ENCODE data around the gene PWWP2A.
A peak's percentile ranks its signal among the peaks of the same experiment; 100 is the strongest.
"Not testable (repeated sequence)": the region's sequence is repeated elsewhere in the genome, so short reads cannot be mapped to it uniquely, and the experiment has no call there.

PWWP2A gene

DNA sequence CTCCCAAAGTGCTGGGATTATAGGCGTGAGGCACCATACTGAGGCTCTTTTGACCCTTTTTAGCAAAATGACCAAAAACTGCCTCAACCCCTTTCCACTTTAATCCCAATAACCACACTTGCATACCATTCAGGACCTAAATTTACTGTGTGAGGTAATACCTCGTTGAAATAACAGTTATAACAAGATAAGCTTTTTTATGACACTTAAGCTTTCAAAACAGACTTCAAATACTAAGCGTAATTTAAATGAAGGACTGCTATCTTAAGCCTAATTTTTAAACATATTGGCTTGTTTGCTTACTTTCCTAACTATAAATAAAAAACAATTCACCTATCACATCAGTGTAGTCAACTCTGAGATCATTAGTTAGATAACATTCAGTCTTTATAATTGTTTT, 37.8 kb downstream of the PWWP2A start:
- DNase-seq: no peak

- no peak for DNase-seq
Observed at GRCh38 chr5:160079753-160080152, 39.5 kb downstream of the PWWP2A start.

DNA sequence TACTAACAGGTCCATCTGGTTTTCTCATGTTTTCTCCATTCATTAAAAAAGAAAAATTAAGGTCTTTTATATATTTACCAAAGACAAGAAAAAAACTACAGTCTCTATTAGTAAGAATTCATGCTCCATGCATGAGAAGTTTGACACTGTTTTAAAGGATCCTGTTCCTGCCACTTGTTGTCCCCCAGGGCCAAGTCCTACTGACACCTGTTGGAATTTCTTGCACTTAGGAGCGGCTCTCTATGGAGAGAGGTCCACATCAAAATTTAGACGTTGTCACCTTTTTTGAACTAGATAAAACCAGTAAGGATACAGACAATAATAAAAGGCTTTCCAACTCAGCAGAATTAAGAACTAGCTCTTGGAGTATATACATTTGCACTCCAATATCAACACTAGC, 42.3 kb downstream of the PWWP2A start:
- no peak for DNase-seq

- DNase-seq: no peak
Observed at GRCh38 chr5:160075073-160075472, 44.2 kb downstream of the PWWP2A start.

DNA sequence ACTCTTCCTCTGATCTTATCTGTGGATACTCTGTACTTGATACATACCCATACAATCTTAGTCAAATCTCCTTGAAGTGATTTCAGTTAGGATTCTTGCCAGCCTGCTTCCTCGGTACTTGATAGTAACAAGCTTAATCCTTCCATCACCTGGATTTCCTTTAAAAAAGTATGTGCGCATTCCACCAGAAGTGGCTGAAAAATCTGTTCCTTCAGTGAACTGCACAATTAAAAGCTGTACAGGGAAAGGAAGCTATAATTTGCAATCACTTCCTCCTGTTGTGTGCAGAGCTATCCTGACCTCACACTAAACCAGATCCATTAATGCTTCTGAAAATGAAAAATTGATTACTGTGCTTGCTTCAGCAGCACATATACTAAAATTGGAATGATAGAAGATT, 47.3 kb downstream of the PWWP2A start:
- no peak for DNase-seq

GRCh38 chr5:160071516-160071915, 47.7 kb downstream of the PWWP2A start:
- DNase-seq: peak in 17 of 56 donors; percentile 1 to 55 (median 9)

DNA sequence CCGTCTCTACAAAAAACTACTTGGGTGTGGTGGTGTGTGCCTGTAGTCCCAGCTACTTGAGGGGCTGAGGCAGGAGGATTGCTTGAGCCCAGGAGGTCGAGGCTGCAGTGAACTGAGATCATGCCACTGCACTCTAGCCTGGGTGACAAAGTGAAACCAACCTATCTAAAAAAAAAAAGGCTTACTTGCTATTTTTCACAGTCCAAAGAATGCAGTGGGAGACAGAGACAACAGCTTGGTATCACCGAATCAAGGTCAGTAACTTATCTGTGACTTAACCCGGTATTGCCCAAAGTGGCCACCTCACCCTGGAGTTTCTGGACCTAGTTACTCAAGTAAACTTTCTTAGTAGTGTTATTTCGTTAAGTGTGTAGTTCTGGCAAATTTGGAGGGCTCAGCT, 50.1 kb downstream of the PWWP2A start:
- DNase-seq: not testable (repeated sequence)

DNA sequence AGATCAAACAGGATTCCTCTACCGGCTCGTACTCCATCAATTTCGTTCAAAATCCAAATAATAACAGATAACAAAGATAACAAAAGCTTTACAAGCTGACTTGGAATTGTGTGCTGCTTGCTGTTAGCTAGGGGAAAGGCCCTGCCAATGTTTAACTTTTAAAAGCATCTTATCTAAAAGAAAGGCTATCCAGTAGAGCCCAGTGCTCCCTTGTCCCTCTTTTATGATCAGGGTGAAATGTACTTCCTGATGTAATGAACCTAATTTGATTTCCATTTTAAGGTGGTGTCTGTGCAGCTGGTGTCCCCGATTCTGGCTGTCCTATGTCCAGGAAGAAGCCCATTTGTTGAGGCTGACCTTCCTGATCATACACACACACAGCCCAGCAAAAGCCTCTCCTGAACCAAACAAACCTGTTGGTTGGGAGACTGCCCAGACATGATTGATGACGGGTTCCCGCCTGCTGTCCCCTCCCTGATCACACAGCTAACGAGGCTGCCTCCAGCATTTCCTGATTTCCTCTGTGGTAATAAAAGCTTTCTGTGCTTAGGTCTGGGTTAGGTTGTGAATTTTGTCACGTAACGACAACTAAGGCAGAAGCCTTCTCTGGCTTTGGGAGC, 54.1 kb downstream of the PWWP2A start:
- no peak for DNase-seq

GRCh38 chr5:160064417-160064810, 54.8 kb downstream of the PWWP2A start:
- DNase-seq: no peak

DNA sequence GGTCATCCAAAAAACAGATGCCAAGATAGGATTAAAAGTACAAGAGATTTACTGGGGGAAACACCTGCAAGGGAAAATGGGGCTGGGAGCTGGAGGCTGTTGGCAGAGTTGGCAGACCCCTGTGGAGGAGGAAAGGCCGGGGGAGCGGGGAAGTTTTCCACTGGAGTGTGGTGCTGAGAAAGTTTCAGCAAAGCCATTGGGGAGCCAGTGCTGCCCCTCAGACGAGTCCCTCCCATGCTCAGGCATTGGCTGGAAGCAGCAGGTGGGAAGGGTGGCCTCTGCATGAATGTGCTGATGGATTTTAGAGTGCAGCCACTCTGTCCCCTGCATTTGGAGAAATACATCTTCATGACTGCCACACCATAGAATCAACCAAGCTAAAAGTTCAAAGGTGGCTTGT, 57.5 kb downstream of the PWWP2A start:
- no peak for DNase-seq

DNA sequence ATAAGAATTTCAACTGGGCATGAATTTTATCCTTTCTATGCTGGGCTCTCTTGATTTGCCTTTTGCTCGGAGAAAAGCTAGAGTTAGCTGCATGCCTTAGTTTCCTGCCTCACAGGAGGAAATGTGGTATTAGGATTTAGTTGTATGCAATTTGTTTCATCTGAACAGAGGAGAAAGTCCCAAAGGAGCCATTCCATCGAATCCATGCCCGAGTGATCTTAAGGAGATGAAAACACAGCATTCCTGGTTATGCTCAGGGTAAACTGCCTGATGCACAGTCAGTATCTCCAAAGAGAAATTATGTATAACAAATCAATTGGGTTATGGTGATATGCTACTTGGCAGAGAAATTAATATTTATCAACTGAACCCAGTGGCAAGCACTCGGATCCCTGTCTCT, 59.2 kb downstream of the PWWP2A start:
- DNase-seq: no peak

- no peak for DNase-seq
Observed at GRCh38 chr5:160057256-160057655, 62.0 kb downstream of the PWWP2A start.

GRCh38 chr5:160054831-160055230, 64.4 kb downstream of the PWWP2A start:
- DNase-seq: no peak

DNA sequence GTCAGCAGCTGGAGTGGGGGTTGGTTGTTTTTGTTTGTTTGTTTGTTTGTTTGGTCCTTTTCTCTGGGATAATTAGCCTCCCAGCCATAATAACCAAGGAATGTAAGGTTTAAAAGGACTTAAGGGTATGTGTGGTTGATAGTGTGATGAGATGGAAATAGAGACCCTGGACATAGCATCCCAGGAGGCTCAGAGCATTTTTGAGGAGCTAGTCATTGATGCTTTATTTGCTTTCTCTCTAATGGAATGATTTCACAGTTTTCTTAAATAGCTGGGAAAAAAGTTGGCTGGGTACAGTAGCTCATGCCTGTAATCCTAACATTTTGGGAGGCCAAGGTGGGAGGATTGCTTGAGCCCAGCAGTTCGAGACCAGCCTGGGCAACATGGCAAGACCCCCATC, 65.2 kb downstream of the PWWP2A start:
- no peak for DNase-seq

GRCh38 chr5:160049099-160049498, 70.2 kb downstream of the PWWP2A start:
- DNase-seq: no peak

DNA sequence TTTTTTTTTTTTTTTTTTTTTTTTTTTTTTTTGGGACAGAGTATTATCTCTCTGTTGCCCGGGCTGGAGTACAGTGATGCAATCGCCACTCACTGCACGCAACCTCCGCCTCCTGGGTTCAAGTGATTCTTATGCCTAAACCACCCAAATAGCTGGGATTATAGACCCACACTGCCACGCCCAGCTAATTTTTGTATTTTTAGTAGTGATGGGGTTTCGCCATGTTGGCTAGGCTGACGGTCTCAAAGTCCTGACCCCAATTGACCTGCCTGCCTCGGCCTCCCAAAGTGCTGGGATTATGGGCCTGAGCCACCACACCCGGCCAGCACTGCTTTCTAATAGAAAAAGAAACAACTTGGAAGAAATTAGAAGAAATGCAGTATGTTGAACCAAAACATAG, 71.1 kb downstream of the PWWP2A start:
- no peak for DNase-seq

- no peak for DNase-seq
Observed at GRCh38 chr5:160047423-160047822, 71.8 kb downstream of the PWWP2A start.

- peak in 1 of 56 donors; percentile 4 for DNase-seq
Observed at GRCh38 chr5:160044967-160045366, 74.3 kb downstream of the PWWP2A start.

DNA sequence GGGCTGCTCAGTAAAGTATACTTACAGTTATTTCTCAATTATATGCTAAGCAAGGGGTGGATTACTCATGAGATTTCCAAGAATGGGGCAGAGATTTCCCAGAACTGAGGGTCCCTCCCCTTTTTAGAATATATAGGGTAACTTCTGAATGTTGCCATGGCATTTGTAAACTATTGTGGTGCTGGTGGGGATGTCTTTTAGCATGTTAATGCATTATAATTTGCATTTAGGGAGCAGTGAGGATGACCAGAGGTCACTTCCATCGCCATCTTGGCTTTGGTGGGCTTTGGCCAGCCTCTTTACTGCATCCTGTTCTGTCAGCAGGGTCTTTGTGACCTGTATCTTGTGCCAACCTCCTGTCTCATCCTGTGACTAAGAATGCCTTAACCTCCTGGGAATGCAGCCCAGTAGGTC, 74.9 kb downstream of the PWWP2A start:
- DNase-seq: no peak

DNA sequence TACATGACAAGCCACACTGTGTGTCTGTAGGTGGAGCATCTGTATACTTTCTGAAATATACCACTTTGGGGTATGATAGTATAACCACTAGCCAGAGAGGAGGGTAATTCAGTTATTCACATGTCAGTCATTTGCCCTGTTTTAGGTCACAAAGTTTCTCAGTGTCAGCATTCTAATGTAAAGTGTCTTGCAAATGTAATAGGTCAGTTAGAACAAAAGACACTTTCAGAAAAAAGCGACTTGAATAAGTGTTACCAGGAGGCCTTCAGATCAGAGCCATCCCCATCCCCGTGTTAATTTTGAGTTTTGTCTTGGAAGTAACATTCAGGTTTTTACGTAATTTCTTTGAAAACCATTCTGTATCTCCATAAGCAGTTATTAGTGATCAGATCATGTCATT, 76.6 kb downstream of the PWWP2A start:
- DNase-seq: no peak

Measured in amygdala (tissue), 56 donors.